Eye (tissue), 1 donor: ENCODE data around the gene CEP170.
"Not testable (repeated sequence)": the region's sequence is repeated elsewhere in the genome, so short reads cannot be mapped to it uniquely, and the experiment has no call there.

ENCODE experiments used
- DNase-seq: peaks from one replicate; pipeline ENCODE4 v3.0.0-alpha.2; 2015

CEP170 gene

DNA sequence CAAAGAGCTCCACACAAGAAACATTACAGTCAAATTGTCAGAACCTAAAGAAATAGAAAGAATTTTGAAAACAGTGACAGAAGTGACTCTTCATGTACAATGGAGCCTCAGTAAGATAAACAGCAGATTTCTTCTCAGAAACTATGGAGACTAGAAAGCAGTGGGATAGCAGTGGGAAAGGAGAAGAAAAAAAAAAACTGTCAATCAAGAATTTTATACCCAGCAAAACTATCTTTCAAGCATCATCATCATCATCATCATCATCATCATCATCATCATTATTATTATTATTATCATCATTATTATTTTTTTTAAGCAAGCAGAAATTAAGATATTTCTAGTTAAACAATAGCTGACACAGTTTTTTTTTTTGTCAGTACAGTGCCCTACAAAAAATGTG is 24.2 kb downstream of the CEP170 start:
- DNase-seq: peak; percentile 54

DNA sequence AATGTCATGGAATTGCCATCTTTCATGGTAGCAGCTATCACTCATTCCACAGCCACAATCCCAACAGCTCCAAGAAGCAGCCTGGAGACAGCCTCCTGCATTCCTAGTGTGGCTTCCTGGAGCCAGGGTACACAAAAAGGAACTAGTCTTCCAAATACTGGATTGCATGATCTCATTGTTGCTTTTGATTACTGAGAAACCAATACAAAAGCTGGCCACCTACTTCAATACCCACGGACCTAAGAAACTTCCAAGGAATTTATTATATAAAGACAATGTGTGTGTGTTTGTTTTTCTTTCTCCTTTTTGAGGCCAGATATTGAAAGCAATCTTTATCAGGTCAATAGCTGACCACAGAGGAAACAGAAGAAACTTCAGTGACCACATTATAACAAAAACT is 25.6 kb downstream of the CEP170 start:
- DNase-seq: no peak

DNA sequence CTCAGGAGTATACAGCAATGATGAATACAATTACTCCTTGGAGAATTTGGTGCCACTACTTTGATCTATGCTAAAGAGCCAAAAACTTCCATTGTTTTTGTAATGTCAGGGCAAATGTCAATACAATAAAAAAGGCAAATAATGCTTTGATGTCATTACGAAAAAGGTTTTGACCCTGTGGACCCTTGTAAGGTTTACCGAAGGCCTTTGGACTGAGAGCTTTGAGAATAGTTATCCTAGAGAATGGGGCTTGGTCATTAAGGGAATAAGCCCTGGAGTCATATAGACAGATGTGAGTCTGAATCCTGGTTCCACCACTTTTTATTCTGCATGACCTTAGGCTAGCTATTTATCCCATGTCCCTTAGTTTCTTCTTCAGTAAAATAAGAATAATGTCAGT is 27.5 kb downstream of the CEP170 start:
- no peak for DNase-seq

DNA sequence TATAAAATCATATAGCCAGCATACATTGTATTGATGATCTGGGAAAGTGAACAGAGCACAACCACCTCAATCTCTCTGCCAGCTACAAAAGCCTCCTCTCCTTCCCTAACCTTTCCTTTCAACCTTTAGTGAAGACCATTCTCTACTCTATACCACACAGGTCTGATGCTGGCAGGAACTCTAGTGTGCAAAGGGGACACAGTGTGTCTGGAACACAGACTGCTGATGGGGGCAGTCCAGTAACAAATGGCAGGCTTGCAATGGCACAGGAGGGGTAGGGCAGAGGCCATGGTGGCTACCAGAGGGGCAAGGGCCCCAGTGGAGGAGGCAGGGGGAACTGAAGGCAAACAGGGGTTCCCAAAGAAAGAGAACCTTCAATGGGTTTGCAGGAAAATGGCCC is 37.0 kb downstream of the CEP170 start:
- DNase-seq: no peak

DNA sequence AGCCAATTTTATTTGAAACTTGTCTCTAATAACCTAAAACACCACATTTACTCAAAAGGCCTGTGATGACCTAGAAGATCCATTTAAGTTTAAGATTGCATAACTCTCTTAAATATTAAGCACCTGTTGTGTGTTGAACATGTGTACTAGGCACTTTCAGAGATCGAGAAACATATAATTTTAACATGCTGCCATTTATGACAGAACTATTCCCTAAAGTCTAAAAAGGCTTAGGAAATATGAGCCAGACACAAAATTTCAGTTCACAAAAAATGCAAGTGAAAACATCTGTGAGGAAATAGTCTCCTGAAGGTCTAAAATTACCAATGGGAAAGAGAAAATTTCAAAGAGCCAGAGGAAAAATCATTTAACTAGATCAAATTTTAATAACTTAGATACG is 37.7 kb downstream of the CEP170 start:
- DNase-seq: no peak

DNA sequence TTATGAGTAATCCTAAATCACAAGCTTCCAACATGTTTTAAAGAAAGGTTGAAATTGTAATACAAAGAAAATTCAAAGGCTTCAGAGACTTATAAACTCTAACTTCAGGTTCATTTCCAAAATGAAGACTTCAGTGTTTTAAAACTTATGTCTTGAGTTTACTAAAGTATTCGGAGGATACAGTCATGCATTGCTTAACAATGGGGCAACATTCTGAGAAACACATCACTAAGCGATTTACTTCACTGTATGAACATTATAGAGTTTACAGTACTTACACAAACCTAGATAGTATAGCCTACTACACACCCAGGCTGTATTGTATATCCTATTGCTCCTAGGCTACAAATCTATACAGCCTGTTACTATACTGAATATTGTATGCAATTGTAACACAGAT is 38.3 kb downstream of the CEP170 start:
- no peak for DNase-seq

DNA sequence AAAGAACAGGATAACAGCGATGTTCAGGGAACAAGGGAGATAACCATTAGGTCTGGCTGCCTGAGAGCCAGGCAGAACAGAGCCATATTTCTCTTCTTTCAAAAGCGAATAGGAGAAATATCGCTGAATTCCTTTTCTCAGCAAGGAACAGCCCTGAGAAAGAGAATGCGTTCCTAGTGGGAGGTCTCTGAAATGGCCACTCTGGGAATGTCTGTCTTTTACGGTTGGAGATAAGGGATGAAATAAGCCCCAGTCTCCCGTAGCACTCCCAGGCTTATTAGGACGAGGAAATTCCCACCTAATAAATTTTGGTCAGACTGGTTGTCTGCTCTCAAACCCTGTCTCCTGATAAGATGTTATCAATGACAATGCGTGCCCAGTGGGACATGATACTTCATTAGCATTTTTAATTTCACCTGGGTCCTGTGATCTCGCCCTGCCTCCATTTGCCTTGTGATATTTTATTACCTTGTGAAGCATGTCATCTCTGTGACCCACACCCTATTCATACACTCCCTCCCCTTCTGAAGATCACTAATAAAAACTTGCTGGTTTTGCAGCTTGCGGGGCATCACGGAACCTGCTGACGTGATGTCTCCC is 39.7 kb downstream of the CEP170 start:
- not testable (repeated sequence) for DNase-seq

DNA sequence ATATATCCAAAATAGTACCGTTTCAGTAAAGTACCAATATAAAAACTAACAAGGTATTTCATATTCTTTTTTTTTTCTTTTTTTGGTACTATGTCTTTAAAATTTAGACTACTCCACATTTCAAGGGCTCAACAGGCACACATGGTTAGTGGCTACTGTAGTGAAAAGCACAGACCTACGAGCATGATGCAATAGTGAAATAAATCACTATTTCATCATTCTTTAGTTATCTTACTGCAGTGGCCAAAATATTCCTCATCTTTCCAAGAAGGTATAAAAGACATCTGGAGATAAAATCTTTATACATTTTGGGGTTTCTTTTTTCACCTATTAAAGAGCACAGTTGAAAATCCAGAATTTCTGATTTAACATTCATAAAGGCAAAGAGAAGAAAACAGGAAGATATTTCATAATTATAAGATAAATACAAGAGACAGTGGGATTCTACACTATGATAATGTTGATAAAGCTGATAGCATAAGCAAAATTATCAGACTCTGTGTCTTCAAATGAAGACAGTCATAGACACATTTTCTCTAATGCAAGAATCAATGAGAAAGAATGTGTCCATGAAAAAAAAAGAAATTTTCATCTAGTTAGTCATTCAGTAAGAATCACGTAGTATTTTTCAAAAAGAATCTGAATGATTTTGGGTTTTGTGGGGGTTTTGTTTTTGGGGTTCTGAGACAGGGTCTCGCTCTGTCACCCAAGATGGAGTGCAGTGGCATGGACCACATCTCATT is 41.9 kb downstream of the CEP170 start:
- no peak for DNase-seq

DNA sequence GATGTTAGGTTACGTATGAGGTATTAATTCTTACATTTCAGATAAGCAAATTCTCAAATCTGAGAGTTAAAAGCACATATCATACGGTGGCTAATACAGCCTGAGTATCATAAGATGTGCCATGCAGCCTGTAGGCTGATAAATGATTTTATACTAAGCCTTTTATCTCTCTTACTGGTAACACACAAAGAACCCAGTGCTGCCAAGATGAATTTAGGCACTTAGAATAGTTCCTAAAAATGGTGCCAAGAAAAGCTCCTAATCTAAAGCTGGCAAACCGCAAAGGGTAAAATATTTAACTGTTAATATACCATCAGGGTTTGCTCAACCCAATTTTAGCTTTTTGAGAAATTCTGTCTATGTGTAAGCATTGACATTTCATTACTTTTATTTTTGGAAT is 43.1 kb downstream of the CEP170 start:
- not testable (repeated sequence) for DNase-seq

DNA sequence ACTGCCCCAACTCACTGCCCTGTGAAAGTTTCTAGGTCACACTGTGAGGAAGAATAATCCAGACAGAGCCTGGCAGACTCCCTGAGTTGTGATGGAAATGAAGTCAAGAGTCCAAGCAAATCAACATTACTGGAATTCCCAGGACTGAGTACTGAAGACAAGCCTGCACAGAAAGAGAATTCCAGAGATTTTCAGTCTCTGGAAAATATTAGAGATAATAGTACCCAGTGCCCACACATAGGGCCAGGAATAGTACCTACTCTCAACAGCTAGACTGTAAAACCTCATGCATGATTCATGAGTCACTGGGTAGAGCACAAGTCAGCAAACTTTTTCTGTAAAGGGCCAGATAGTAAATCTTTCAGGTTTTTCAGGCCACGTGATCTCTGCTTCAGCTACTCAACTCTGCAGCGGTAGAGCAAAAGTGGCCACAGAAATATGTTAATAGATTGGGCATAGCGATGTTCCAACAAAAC is 50.0 kb downstream of the CEP170 start:
- not testable (repeated sequence) for DNase-seq

DNA sequence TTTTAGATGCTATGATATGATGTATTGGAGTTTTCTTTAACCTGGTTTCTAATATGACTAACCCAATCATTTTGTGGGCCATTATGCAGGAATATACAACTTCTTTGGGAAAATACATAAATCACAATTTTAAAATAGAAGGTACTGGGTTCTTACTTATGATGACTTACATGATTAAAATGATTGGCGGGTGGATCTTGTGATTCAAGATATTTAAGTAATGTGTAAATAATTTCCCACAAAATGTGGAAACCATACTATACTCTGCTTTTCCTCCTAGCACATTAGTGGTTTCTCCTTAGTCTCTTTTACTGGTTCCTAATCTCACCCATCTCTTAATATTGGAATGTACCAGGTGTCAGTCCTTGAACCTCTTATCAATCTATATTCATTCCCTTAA is 50.7 kb downstream of the CEP170 start:
- DNase-seq: not testable (repeated sequence)

DNA sequence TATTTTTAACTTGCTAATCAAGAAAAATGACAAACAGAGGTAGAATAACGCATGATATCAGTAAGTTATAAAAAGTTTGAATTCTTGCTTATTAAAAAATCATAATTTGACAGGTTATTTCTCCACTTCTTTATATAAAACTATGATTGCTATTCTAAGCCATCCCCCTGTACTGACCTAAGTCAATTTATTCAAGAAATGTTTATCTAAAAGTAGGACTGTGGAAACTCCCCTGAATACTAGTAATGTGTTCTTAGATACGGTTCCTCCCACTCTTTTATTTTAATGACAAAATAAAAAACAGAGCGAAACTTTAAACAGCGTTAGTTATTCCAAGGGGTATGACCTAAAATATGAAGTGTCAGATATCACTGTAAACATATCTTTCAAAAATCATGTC is 51.9 kb downstream of the CEP170 start:
- DNase-seq: not testable (repeated sequence)

DNA sequence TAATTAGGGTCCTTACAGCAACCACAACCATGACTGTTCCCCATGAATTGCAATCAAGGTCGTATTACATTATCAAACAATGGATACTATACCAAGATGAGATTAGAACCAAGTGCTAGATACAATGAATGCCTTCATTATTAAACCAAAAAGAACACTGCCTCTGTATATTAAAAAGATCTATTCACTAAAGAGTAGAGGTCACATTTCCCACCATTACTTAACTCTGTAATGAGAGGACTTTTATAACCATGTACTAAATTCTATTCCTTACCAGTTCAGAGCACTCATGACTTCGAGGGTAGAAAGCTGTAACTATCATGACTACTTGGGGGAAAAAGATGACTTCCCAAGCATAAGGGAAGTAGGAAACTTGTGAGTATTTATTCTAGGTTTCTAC is 53.8 kb downstream of the CEP170 start:
- DNase-seq: not testable (repeated sequence)

DNA sequence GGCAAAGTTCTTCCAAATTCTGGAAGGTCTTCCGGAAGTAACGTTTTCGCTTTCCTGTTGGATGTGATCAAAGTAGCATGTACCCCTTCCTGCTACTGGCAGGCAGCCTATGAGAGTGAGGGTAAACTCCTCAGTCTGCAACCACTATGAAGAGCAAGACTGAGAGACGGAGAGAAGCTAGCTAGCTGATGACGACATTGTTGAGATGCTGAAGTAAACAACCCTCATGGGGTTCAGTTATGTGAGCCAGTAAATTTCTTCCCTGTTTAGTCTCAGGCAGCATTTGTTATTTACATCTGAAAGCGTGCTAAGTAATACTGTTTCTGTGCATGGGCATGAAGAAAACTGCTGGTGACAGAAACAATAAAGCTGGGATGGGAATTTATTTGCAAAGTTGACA is 57.6 kb downstream of the CEP170 start:
- not testable (repeated sequence) for DNase-seq

DNA sequence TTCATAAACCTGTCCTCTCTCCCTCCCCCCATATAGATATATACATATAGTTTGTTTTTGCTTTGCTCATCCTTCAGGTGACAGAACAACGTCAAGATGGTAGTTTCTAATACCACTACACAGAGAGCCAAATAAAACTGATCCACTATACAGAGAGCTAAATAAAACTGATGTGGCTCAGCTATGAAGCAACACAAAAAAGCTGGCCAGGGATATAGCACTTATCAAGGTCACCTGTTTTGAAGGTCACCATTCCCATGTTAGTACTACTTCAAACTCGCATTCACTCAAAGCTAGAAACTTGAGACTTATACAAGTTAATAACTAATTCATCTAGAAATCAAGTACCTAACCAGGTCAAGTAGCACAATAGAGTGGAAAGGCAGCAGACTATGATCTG is 61.8 kb downstream of the CEP170 start:
- not testable (repeated sequence) for DNase-seq

DNA sequence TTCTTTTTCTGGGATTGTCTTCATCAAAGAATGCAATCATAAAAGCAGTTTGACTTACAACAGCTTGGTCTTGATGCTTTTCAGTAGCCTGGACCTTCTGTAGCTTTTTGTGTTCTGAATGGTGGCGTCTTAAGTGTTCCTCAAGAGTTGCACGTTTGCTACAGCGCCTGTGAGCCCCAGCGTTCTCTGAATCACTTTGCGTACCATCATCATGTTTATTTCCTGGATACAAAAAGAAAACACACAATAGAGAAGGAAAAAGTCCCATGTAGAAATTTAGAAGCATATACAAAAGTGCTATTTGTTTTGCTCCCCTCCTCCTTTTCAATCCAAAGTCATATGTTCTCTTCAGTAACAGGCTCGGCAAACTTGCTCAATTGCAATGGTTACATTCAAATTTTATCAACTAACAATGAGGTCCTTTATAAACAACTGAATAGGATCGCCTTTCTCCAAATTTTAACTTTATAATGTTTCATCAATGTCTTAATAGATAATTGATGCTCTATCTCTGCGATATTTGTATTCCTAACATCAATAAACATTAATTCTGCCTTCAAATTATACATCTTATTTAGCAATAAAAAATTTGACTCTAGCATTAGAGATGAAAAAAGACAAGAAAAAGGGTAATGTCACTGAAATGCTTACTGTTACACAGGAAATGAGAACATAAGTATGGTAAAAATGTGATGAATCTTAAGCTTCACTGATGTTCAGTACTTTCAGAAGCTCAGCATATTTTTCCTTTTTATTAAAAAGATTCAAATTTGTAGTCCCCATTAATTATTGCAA is 68.7 kb downstream of the CEP170 start:
- DNase-seq: not testable (repeated sequence)

DNA sequence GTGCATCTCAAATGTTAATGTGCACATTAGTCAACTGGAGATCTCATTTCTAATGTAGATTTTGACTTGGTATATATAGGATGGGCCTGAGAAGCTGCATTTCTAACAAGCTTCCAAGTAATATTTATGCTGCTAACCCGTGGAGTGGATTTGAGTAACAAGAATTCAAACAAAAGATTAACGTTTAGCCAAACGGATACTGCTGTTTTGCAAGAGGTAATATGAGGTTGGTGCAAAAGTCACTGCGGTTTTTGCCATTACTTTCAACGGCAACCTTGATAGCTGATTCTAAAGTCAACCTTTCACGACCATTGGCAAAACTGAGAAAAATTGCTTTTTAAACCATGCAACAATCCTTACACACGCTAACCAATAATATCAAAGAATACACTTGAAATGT is 70.3 kb downstream of the CEP170 start:
- not testable (repeated sequence) for DNase-seq

DNA sequence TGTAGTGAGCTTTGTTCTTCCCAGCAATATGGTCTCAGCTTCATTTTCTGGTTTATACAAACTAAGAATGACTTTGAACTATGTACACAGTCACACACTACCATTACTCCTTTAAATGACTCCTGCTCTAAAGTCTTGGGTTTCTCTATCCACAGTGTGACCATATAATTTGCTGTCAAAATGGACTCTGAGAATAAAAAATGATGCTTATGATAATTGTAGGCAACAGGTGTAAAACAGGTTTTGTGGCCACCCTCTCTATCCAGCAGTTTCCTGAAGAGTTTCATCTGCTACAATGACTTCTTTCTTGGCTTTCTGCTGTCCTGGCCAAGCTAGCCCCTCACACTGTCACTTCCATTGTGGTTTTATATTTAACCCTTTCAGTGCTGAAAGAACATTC is 71.4 kb downstream of the CEP170 start:
- not testable (repeated sequence) for DNase-seq

DNA sequence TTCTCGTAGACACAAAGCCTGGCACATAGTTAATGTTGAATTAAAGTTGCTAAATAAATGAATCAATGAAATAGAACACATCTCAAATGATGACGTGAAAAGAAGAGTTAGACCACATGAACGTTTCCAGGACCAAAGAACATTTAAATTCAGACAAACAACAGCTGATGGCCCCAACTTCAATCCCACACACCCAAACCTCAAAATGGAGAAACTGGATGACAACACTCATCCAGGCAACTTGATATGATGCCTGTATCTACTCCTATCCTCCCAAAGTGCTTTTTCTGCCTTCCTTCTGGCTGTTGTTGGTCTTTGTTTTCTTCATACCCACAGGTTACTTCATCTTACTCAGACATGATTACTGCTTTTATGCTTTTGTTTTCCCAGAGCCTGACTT is 71.9 kb downstream of the CEP170 start:
- not testable (repeated sequence) for DNase-seq

DNA sequence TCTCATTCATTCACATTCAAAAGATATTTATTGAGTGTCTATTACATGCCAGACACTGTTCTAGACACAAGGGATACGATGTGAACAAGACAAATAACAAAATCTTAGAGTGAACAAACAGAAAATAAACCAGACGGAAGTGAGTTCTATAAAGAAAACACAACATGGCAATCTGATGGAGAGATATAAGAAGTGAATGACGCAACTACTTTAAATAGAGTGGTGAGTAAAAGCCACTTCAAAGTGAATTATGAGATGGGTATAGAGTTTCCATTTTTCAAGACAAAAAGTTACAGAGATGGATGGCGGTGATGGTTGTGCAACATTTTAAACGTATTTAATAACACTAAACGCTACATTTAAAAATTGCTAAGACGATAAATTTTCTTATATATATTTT is 75.4 kb downstream of the CEP170 start:
- DNase-seq: no peak

DNA sequence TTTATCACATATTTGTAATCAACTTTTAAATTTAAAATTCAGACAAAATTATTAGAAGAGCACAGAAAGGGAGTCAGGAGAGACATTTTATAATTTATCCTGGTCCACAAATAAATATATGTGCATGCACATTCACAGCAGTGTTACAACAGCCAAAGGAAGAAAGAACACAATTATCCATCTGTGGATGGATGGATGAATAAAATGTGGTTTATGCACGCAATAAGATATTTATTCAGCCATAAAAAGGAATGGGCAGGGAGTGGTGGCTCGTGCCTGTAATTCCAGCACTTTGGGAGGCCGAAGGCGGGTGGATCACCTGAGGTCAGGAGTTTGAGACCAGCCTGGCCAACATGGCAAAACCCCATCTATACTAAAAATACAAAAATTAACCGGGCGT is 77.3 kb downstream of the CEP170 start:
- DNase-seq: not testable (repeated sequence)

DNA sequence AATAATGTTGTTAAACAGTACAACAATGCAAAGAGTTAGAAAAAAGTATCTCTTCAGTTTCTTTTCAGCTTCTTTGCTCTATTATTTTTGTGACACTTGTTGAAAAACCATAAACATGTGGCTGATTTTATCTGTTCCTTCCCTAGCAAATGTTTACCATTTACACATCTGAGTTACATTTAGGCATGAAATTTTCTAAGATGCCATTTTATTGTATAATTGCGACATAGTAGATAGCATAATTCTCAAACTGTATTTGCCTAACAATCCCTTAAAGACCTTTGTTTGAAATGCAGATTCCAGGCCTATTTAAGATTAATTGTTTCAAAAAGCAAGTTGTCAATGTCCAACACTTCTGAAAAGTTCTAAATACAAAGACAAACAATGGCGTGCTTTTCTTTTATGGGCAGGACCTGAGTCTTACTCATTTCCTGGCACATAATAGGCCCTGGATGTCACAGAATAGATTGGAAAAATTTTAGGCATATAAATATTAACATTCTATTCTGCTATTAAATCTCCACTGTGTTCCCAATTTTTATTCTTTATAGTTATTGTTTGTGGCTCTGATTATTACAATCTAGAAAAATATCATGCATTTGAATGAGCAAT is 81.2 kb downstream of the CEP170 start:
- not testable (repeated sequence) for DNase-seq

DNA sequence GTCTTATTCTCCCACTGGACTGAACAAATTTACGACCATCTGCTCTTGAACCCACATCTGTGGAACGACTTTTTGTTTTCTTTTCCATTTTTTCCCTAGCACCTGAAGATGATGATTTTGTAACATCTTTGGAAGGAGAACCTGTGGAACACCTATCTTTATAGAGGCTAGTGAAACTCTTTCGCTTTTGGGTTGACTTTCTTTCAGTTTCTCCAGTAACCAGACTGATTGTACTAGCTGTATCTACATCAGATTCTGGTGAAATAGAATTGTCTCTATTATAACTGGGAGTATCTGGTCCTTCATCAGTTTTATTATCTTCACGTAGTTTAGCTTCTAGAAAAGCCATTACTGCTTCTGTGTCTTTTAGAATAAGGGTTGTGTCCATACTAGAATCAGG is 90.2 kb downstream of the CEP170 start:
- not testable (repeated sequence) for DNase-seq
